OCI-LY1 (cell line): Measurements from ENCODE around the gene TLE4.

Experiments used
- CTCF ChIP-seq: fragments of 200-600 bp; sonication (generic), shearing (Covaris generic); IDR thresholded peaks from 2 replicates; pipeline ENCODE4 v1.5.1; 2017; ENCODE audit warnings: mild to moderate bottlenecking, antibody characterized with exemption, low read length, moderate library complexity, mixed read lengths
- EZH2 ChIP-seq: fragments of 200-600 bp; sonication (generic), shearing (Covaris generic); IDR thresholded peaks from 2 replicates; pipeline ENCODE4 v1.8.0; 2017; ENCODE audit warnings: borderline replicate concordance, mixed run types, mild to moderate bottlenecking, antibody characterized with exemption, low read length, moderate library complexity, mixed read lengths

DNA sequence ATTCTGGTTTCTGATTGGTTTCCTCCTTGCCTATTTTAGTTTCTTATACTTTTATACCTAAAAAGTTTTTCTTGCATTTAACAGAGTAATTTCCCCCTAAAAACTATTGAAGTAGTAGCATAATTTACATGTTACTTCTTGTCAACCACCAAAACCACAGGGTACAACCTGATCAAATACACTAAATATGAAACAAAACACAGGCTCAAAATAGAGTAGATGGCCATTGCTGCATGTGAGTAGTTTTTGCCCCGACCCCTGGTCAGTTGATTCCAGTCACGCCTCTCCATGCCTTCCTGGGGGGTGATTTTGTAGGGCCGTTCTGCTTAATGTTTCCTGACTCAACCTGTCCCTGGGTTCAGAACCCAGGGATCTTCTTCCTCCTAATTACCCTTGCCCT lies 101.8 kb downstream of the TLE4 start:
- TF ChIP-seq CTCF (no peak), EZH2 (no peak)
